Measurements from ENCODE around the gene PDZD2.

GRCh38 chr5:31815376-31815775, 176.4 kb downstream of the PDZD2 start:
- no peak for TF ChIP-seq CTCF (IDR thresholded peaks at IDR 0.05; ENCODE audit: borderline replicate concordance, extremely low read depth, low read length, poor library complexity, severe bottlenecking)
- TF ChIP-seq EZH2 (IDR thresholded peaks at IDR 0.05; ENCODE audit: borderline replicate concordance, low read depth, low read length, severe bottlenecking): no peak
